ENCODE measurements around the gene ANXA4. TPM values are rescaled to one million over a fixed set of nuclear protein-coding genes. Genes with fewer than 3 reads are reported as not detected.

The ANXA4 gene
- total RNA-seq, 1 donor from 2014 or later = 29.1 TPM

GRCh38 chr2:69846182-69847067, 104.5 kb downstream of the ANXA4 start:
- no peaks in the 10 kb centered on the region for H3K4me1 ChIP-seq
- no peak overlapping the region for H3K4me3 ChIP-seq

GRCh38 chr2:69847068-69847828, 105.3 kb downstream of the ANXA4 start:
- intact Hi-C loops (cut with DNase I) = no loop called here
- no peak for TF ChIP-seq CTCF (IDR thresholded peaks at IDR 0.05)
- Histone ChIP-seq H3K27me3 (no peaks in the 10 kb centered on the region), H3K27ac (no peak overlapping the region), H3K9me3 (no peaks in the 10 kb centered on the region), H3K4me3 (no peak overlapping the region), H3K4me1 (no peaks in the 10 kb centered on the region), H3K36me3 (peaks cover 20 to 47% of the 10 kb centered on the region in 2 donors)
- no peak for DNase-seq (ENCODE audit: low spot score in 2 of 2)

More at GRCh38 chr2:69846182-69847067, 104.5 kb downstream of the ANXA4 start:
- H3K27ac ChIP-seq = no peak overlapping the region
- no peaks in the 10 kb centered on the region for H3K9me3 ChIP-seq
- no peak for DNase-seq (ENCODE audit: low spot score in 2 of 2)
- intact Hi-C loops (cut with DNase I) = no loop called here
- H3K36me3 ChIP-seq = peaks cover 18 to 44% of the 10 kb centered on the region in 2 donors
- no peaks in the 10 kb centered on the region for H3K27me3 ChIP-seq
- no peak for TF ChIP-seq CTCF (IDR thresholded peaks at IDR 0.05)

- DNase-seq (ENCODE audit: low spot score in 2 of 2) = no peak
- TF ChIP-seq CTCF (IDR thresholded peaks at IDR 0.05) = no peak
- no peaks in the 10 kb centered on the region for H3K4me1 ChIP-seq
- no peaks in the 10 kb centered on the region for H3K9me3 ChIP-seq
- H3K36me3 ChIP-seq = peaks cover 24 to 54% of the 10 kb centered on the region in 2 donors
- no peak overlapping the region for H3K27ac ChIP-seq
- H3K4me3 ChIP-seq = no peak overlapping the region
- H3K27me3 ChIP-seq = no peaks in the 10 kb centered on the region
- intact Hi-C loops (cut with DNase I) = no loop called here
Observed at GRCh38 chr2:69848186-69848790, 106.4 kb downstream of the ANXA4 start.

GRCh38 chr2:69858261-69858660, 116.3 kb downstream of the ANXA4 start:
- H3K4me3 ChIP-seq = no peak overlapping the region
- intact Hi-C loops (cut with DNase I) = no loop called here
- no peak overlapping the region for H3K27ac ChIP-seq
- DNase-seq (ENCODE audit: low spot score in 2 of 2) = no peak
- H3K9me3 ChIP-seq = no peaks in the 10 kb centered on the region
- peaks cover 0 to 6% of the 10 kb centered on the region in 2 donors for H3K36me3 ChIP-seq
- TF ChIP-seq CTCF (IDR thresholded peaks at IDR 0.05) = no peak
- H3K4me1 ChIP-seq = no peaks in the 10 kb centered on the region
- no peaks in the 10 kb centered on the region for H3K27me3 ChIP-seq

GRCh38 chr2:69863298-69863697, 121.4 kb downstream of the ANXA4 start:
- Histone ChIP-seq H3K4me3 (no peak overlapping the region), H3K36me3 (peaks cover 35 to 40% of the 10 kb centered on the region in 2 donors), H3K4me1 (no peaks in the 10 kb centered on the region), H3K27ac (no peak overlapping the region), H3K27me3 (no peaks in the 10 kb centered on the region), H3K9me3 (no peaks in the 10 kb centered on the region)
- TF ChIP-seq CTCF (IDR thresholded peaks at IDR 0.05) = no peak
- DNase-seq (ENCODE audit: low spot score in 2 of 2) = no peak
- intact Hi-C loops (cut with DNase I) = no loop called here

Other genes with a start within 250 kb of the ANXA4 start
- gene AAK1, start 98.4 kb upstream of the ANXA4 start, total RNA-seq = 53.4 TPM
- 10.4 TPM for gene GMCL1, start 87.5 kb downstream of the ANXA4 start, total RNA-seq
- gene SNRNP27, start 151.8 kb downstream of the ANXA4 start, total RNA-seq = 157 TPM
- gene MXD1, start 173.0 kb downstream of the ANXA4 start, total RNA-seq = 4.6 TPM
- gene ASPRV1, start 219.5 kb downstream of the ANXA4 start, total RNA-seq = 4.3 TPM